Mucosa of stomach (tissue), 1 donor: ENCODE results near the gene SCFD2.
"Not testable (repeated sequence)": the region's sequence is repeated elsewhere in the genome, so short reads cannot be mapped to it uniquely, and the experiment has no call there.

Experiments used
- H3K27me3 ChIP-seq: one replicate; pipeline ENCODE4 v1.7.0; 2013; ENCODE audit warnings: mild to moderate bottlenecking, low read length; ENCODE audit not compliant: control insufficient read depth, insufficient read depth
- H3K36me3 ChIP-seq: one replicate; pipeline ENCODE4 v1.7.0; 2013; ENCODE audit warnings: low read length; ENCODE audit not compliant: control insufficient read depth, insufficient read depth
- H3K4me1 ChIP-seq: one replicate; pipeline ENCODE4 v1.7.0; 2013; ENCODE audit warnings: mild to moderate bottlenecking, low read length; ENCODE audit not compliant: control insufficient read depth, insufficient read depth
- H3K4me3 ChIP-seq: one replicate; pipeline ENCODE4 v1.7.0; 2013; ENCODE audit warnings: low read length
- H3K9ac ChIP-seq: one replicate; pipeline ENCODE4 v1.7.0; 2013; ENCODE audit warnings: mild to moderate bottlenecking, low read length, moderate library complexity
- H3K9me3 ChIP-seq: one replicate; pipeline ENCODE4 v1.7.0; 2013; ENCODE audit warnings: mild to moderate bottlenecking, low read length, moderate library complexity; ENCODE audit not compliant: control insufficient read depth
- donor health status: Pancreatic carcinoma.

The SCFD2 gene

GRCh38 chr4:53061091-53061850 is 304.6 kb downstream of the SCFD2 start:
- Histone ChIP-seq H3K4me1 (peaks cover 6% of the 10 kb centered on the region), H3K36me3 (no peaks in the 10 kb centered on the region), H3K9me3 (no peaks in the 10 kb centered on the region), H3K9ac (no peak overlapping the region), H3K27me3 (no peaks in the 10 kb centered on the region), H3K4me3 (no peak overlapping the region)

- Histone ChIP-seq H3K4me3 (no peak overlapping the region), H3K4me1 (no peaks in the 10 kb centered on the region)
Observed at GRCh38 chr4:53060278-53060677, 305.6 kb downstream of the SCFD2 start.

GRCh38 chr4:53059871-53060270 is 306.0 kb downstream of the SCFD2 start:
- no peaks in the 10 kb centered on the region for H3K4me1 ChIP-seq
- H3K36me3 ChIP-seq, result no peaks in the 10 kb centered on the region
- H3K9me3 ChIP-seq, result no peaks in the 10 kb centered on the region
- H3K27me3 ChIP-seq, result no peaks in the 10 kb centered on the region
- no peak overlapping the region for H3K4me3 ChIP-seq
- no peak overlapping the region for H3K9ac ChIP-seq

More at GRCh38 chr4:53060278-53060677, 305.6 kb downstream of the SCFD2 start:
- no peaks in the 10 kb centered on the region for H3K27me3 ChIP-seq
- H3K9me3 ChIP-seq, result no peaks in the 10 kb centered on the region
- H3K36me3 ChIP-seq, result no peaks in the 10 kb centered on the region
- H3K9ac ChIP-seq, result no peak overlapping the region

- Histone ChIP-seq H3K9ac (no peak overlapping the region), H3K36me3 (no peaks in the 10 kb centered on the region), H3K4me3 (no peak overlapping the region), H3K4me1 (no peaks in the 10 kb centered on the region), H3K27me3 (no peaks in the 10 kb centered on the region), H3K9me3 (no peaks in the 10 kb centered on the region)
Observed at GRCh38 chr4:53059256-53059655, 306.6 kb downstream of the SCFD2 start.

GRCh38 chr4:53057679-53058078 is 308.2 kb downstream of the SCFD2 start:
- no peak overlapping the region for H3K9ac ChIP-seq
- no peaks in the 10 kb centered on the region for H3K9me3 ChIP-seq
- no peaks in the 10 kb centered on the region for H3K4me1 ChIP-seq
- H3K27me3 ChIP-seq, result no peaks in the 10 kb centered on the region
- H3K36me3 ChIP-seq, result no peaks in the 10 kb centered on the region
- H3K4me3 ChIP-seq, result no peak overlapping the region

- not testable (repeated sequence) for H3K9ac ChIP-seq, H3K27me3 ChIP-seq, H3K36me3 ChIP-seq, H3K9me3 ChIP-seq, H3K4me3 ChIP-seq, H3K4me1 ChIP-seq
Observed at GRCh38 chr4:53057108-53057507, 308.8 kb downstream of the SCFD2 start.

- H3K4me1 ChIP-seq, result no peaks in the 10 kb centered on the region
- H3K4me3 ChIP-seq, result no peak overlapping the region
- H3K36me3 ChIP-seq, result no peaks in the 10 kb centered on the region
- no peak overlapping the region for H3K9ac ChIP-seq
- no peaks in the 10 kb centered on the region for H3K9me3 ChIP-seq
- no peaks in the 10 kb centered on the region for H3K27me3 ChIP-seq
Observed at GRCh38 chr4:53055716-53056403, 310.0 kb downstream of the SCFD2 start.

- no peaks in the 10 kb centered on the region for H3K36me3 ChIP-seq
- no peaks in the 10 kb centered on the region for H3K9me3 ChIP-seq
- H3K27me3 ChIP-seq, result no peaks in the 10 kb centered on the region
- no peaks in the 10 kb centered on the region for H3K4me1 ChIP-seq
- H3K9ac ChIP-seq, result no peak overlapping the region
- H3K4me3 ChIP-seq, result no peak overlapping the region
Observed at GRCh38 chr4:53055274-53055673, 310.6 kb downstream of the SCFD2 start.

GRCh38 chr4:53050361-53050774 is 315.5 kb downstream of the SCFD2 start:
- H3K36me3 ChIP-seq, result no peaks in the 10 kb centered on the region

GRCh38 chr4:53049528-53049927 is 316.3 kb downstream of the SCFD2 start:
- H3K4me1 ChIP-seq, result no peaks in the 10 kb centered on the region
- H3K4me3 ChIP-seq, result no peak overlapping the region
- H3K36me3 ChIP-seq, result no peaks in the 10 kb centered on the region
- H3K27me3 ChIP-seq, result no peaks in the 10 kb centered on the region
- no peaks in the 10 kb centered on the region for H3K9me3 ChIP-seq
- H3K9ac ChIP-seq, result no peak overlapping the region

More at GRCh38 chr4:53050361-53050774, 315.5 kb downstream of the SCFD2 start:
- no peaks in the 10 kb centered on the region for H3K27me3 ChIP-seq
- no peaks in the 10 kb centered on the region for H3K9me3 ChIP-seq
- no peaks in the 10 kb centered on the region for H3K4me1 ChIP-seq
- no peak overlapping the region for H3K4me3 ChIP-seq
- H3K9ac ChIP-seq, result no peak overlapping the region

- no peak overlapping the region for H3K4me3 ChIP-seq
- H3K4me1 ChIP-seq, result no peaks in the 10 kb centered on the region
- H3K27me3 ChIP-seq, result no peaks in the 10 kb centered on the region
- no peak overlapping the region for H3K9ac ChIP-seq
- no peaks in the 10 kb centered on the region for H3K36me3 ChIP-seq
- H3K9me3 ChIP-seq, result no peaks in the 10 kb centered on the region
Observed at GRCh38 chr4:53044651-53044960, 321.3 kb downstream of the SCFD2 start.

- H3K4me1 ChIP-seq, result no peaks in the 10 kb centered on the region
- no peaks in the 10 kb centered on the region for H3K27me3 ChIP-seq
- H3K9ac ChIP-seq, result no peak overlapping the region
- H3K36me3 ChIP-seq, result no peaks in the 10 kb centered on the region
- H3K4me3 ChIP-seq, result no peak overlapping the region
- H3K9me3 ChIP-seq, result no peaks in the 10 kb centered on the region
Observed at GRCh38 chr4:53043891-53044650, 321.8 kb downstream of the SCFD2 start.
